ENCODE data around the gene NME1.

Gene NME1

GRCh38 chr17:51150932-51151331 lies 2.4 kb upstream of the NME1 start:
- Histone ChIP-seq H3K9me2 (ENCODE audit: low read depth, low read length) (no peaks in the 10 kb centered on the region), H3K9me3 (ENCODE audit: low read length) (no peaks in the 10 kb centered on the region), H3K36me3 (ENCODE audit: insufficient read depth, low read length) (peaks cover 13% of the 10 kb centered on the region), H4K20me1 (ENCODE audit: insufficient read depth, low read length) (no peaks in the 10 kb centered on the region), H3K4me3 (ENCODE audit: low read depth, low read length, poor library complexity, severe bottlenecking) (no peak overlapping the region), H3K9ac (ENCODE audit: low read length) (no peak overlapping the region), H3K79me2 (ENCODE audit: insufficient read depth, low read length) (peaks cover 22% of the 10 kb centered on the region), H3F3A (ENCODE audit: insufficient read depth, low read length) (no peaks in the 10 kb centered on the region), H3K4me2 (ENCODE audit: low read length) (no peak overlapping the region), H3K4me1 (ENCODE audit: insufficient read depth, low read length, severe bottlenecking) (peaks cover 26% of the 10 kb centered on the region), H3K27me3 (ENCODE audit: insufficient read depth, low read length) (no peaks in the 10 kb centered on the region), H2AFZ (ENCODE audit: low read length) (peak overlapping the region; percentile 10; the same call in 1 of the 2 replicates), H3K27ac (ENCODE audit: low read depth, low read length, poor library complexity, severe bottlenecking) (no peak overlapping the region)
- TF ChIP-seq CTCF (IDR thresholded peaks at IDR 0.05; ENCODE audit: low read length) (no peak), EZH2 (IDR thresholded peaks at IDR 0.05; ENCODE audit: borderline replicate concordance, low read length) (no peak)

GRCh38 chr17:51152766-51153209 lies 571 bp upstream of the NME1 start:
- Histone ChIP-seq H3K27ac (ENCODE audit: low read depth, low read length, poor library complexity, severe bottlenecking) (peak overlapping the region; percentile 37), H4K20me1 (ENCODE audit: insufficient read depth, low read length) (no peaks in the 10 kb centered on the region), H3F3A (ENCODE audit: insufficient read depth, low read length) (no peaks in the 10 kb centered on the region), H3K4me1 (ENCODE audit: insufficient read depth, low read length, severe bottlenecking) (peaks cover 26% of the 10 kb centered on the region), H3K27me3 (ENCODE audit: insufficient read depth, low read length) (no peaks in the 10 kb centered on the region), H3K9me3 (ENCODE audit: low read length) (no peaks in the 10 kb centered on the region), H3K79me2 (ENCODE audit: insufficient read depth, low read length) (peaks cover 36% of the 10 kb centered on the region), H3K9ac (ENCODE audit: low read length) (peak overlapping the region; percentile 40; the same call in 1 of the 2 replicates), H3K9me2 (ENCODE audit: low read depth, low read length) (no peaks in the 10 kb centered on the region), H3K4me2 (ENCODE audit: low read length) (peak overlapping the region; percentile 56), H2AFZ (ENCODE audit: low read length) (no peak overlapping the region), H3K36me3 (ENCODE audit: insufficient read depth, low read length) (peaks cover 30% of the 10 kb centered on the region), H3K4me3 (ENCODE audit: low read depth, low read length, poor library complexity, severe bottlenecking) (peak overlapping the region; percentile 39)
- TF ChIP-seq CTCF (IDR thresholded peaks at IDR 0.05; ENCODE audit: low read length) (no peak), EZH2 (IDR thresholded peaks at IDR 0.05; ENCODE audit: borderline replicate concordance, low read length) (no peak)

GRCh38 chr17:51154176-51154575 lies 817 bp downstream of the NME1 start:
- no peaks in the 10 kb centered on the region for H3K9me3 ChIP-seq (ENCODE audit: low read length)
- H3K79me2 ChIP-seq (ENCODE audit: insufficient read depth, low read length) = peaks cover 37% of the 10 kb centered on the region
- H4K20me1 ChIP-seq (ENCODE audit: insufficient read depth, low read length) = no peaks in the 10 kb centered on the region
- TF ChIP-seq EZH2 (IDR thresholded peaks at IDR 0.05; ENCODE audit: borderline replicate concordance, low read length) (no peak), CTCF (IDR thresholded peaks at IDR 0.05; ENCODE audit: low read length) (no peak)
- H3K27ac ChIP-seq (ENCODE audit: low read depth, low read length, poor library complexity, severe bottlenecking) = peak overlapping the region; percentile 15
- peaks cover 44% of the 10 kb centered on the region for H3K36me3 ChIP-seq (ENCODE audit: insufficient read depth, low read length)
- H3K4me1 ChIP-seq (ENCODE audit: insufficient read depth, low read length, severe bottlenecking) = peaks cover 26% of the 10 kb centered on the region
- peak overlapping the region; percentile 87 for H3K9ac ChIP-seq (ENCODE audit: low read length)
- no peaks in the 10 kb centered on the region for H3K9me2 ChIP-seq (ENCODE audit: low read depth, low read length)
- no peaks in the 10 kb centered on the region for H3F3A ChIP-seq (ENCODE audit: insufficient read depth, low read length)
- H3K4me3 ChIP-seq (ENCODE audit: low read depth, low read length, poor library complexity, severe bottlenecking) = peak overlapping the region; percentile 73
- no peaks in the 10 kb centered on the region for H3K27me3 ChIP-seq (ENCODE audit: insufficient read depth, low read length)
- H3K4me2 ChIP-seq (ENCODE audit: low read length) = peak overlapping the region; percentile 95
- no peak overlapping the region for H2AFZ ChIP-seq (ENCODE audit: low read length)

Measured in OCI-LY1 (cell line).